Heart left ventricle (tissue), 13 donors: ENCODE data around the gene SLC22A6.

Experiments
- CTCF ChIP-seq, 12 donors: fragments of 200-600 bp; sonication (generic) in 4 of 12; IDR thresholded peaks; one replicate each; pipeline versions ENCODE4 v1.5.0 to v1.8.0; 2018 to 2022; ENCODE audit warnings: antibody characterized with exemption in 12 of 12, mild to moderate bottlenecking in 5 of 12
- POLR2A ChIP-seq, 2 donors: fragments of 450-650 bp; IDR thresholded peaks; one replicate each; pipeline ENCODE4 v1.6.1; 2017; ENCODE audit warnings: antibody characterized with exemption in 2 of 2, mild to moderate bottlenecking in 2 of 2, moderate library complexity in 2 of 2
- donor health status: ischemic (EF 13 %, LVEDD 7.1; RV severe dilation, severe dysfunction).
- donor health status: DM: no; HTN: yes; CAD: no.
- donor health status: DM: no; HTN: no; CAD: no.
- donor health status: ischemic (EF 25% LVEDD 6.9; RV normal size, moderate dysfunction).
- donor health status: ischemic (EF 25% LVEDD 5.7; RV mildly dilated, moderate dysfunction).
- donor health status: ischemic (EF 35%, LVEDD 5.7; RV mildly dilated, moderate dysfunction).
- donor health status: nonischemic (EF 11% LVEDD 7.7; RV severe dilation, severe dysfunction).
- donor health status: DM: yes; HTN: yes; CAD: no.
- donor health status: PGD.
- donor health status: ischemic (EF 29% LVEDD 5.4; RV normal size, mild dysfunction).
- donor health status: nonischemic (EF 23%, LVEDD 6.1; RV moderate dilation, normal function).

DNA sequence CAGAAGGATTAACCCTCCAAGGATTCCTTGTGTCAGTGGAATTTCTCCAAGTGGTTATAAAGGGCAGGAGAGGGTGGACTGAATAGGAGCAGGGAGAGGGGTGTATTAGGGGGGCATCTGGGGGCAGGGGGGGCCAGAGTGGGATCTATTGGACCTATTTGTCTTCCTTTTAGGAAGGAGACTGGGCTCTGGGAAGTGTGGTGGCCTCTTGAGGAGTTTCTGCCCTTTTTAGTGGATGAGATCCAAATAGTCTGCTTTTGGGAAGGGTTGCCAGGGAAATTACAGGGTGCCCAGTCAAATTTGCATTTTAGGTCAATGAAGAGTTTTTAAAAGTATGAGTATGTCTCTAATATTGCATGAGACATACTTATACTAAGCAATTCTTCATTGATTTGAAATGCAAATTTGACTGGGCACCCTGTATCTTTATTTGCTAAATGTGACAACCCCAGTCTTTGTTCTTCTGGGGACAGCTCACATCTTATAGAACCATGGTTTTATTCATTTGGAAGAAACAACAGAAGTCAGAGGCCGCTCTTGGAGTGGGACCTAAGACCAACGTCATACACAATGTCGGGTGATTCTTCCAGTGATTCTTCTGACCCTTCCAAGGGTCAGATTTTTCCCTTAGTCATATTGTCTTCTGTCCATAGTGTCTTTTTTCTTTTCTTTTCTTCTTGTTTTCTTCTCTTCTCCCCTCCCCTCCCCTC, 429 bp upstream of the SLC22A6 start:
- TF ChIP-seq POLR2A (IDR thresholded peaks at IDR 0.05) (no peak), CTCF (IDR thresholded peaks at IDR 0.05) (no peak)
